Kidney (tissue), 14 donors: ENCODE data around the gene MPRIP. TPM values are rescaled to one million over a fixed set of nuclear protein-coding genes. Genes with fewer than 3 reads are reported as not detected.

Source experiments
- DNase-seq, 5 donors: peaks; one replicate each; pipeline ENCODE4 v3.0.0-alpha.2; 2013 to 2020
- FAIRE-seq: peaks from 2 replicates; lab custom pipeline; 2012; peaks lifted over from hg19 to GRCh38; lab: Jason Lieb, UNC
- H3K27ac ChIP-seq, 2 donors: one replicate each; pipeline ENCODE4 v1.7.0; 2013; ENCODE audit warnings: low read depth in 2 of 2, low read length in 2 of 2, inconsistent platforms in 1 of 2
- H3K27me3 ChIP-seq: one replicate; pipeline ENCODE4 v1.7.1; 2013; ENCODE audit warnings: low read length, inconsistent platforms; ENCODE audit not compliant: control insufficient read depth, insufficient read depth
- H3K36me3 ChIP-seq, 3 donors: one replicate each; pipeline versions ENCODE4 v1.7.0 to v1.7.1; 2013; ENCODE audit warnings: low read length in 3 of 3, control low read depth in 1 of 3, inconsistent platforms in 1 of 3; ENCODE audit not compliant: insufficient read depth in 3 of 3, control insufficient read depth in 2 of 3
- H3K4me1 ChIP-seq, 3 donors: one replicate each; pipeline versions ENCODE4 v1.7.0 to v1.7.1; 2013; ENCODE audit warnings: low read length in 3 of 3, inconsistent platforms in 1 of 3, low read depth in 1 of 3; ENCODE audit not compliant: control insufficient read depth in 2 of 3, insufficient read depth in 2 of 3
- H3K4me3 ChIP-seq, 3 donors: one replicate each; pipeline versions ENCODE4 v1.7.0 to v1.8.1; 2013; ENCODE audit warnings: low read length in 3 of 3, control low read depth in 1 of 3, inconsistent platforms in 1 of 3
- H3K9ac ChIP-seq, 3 donors: one replicate each; pipeline versions ENCODE4 v1.7.0 to v1.7.1; 2013; ENCODE audit warnings: low read length in 3 of 3, control low read depth in 1 of 3, inconsistent platforms in 1 of 3
- H3K9me3 ChIP-seq, 3 donors: one replicate each; pipeline versions ENCODE4 v1.7.0 to v1.7.1; 2013; ENCODE audit warnings: low read length in 3 of 3, control low read depth in 1 of 3, inconsistent platforms in 1 of 3; ENCODE audit not compliant: control insufficient read depth in 2 of 3, insufficient read depth in 1 of 3
- CTCF ChIP-seq: IDR thresholded peaks from 3 replicates; pipeline ENCODE4 v1.5.1; 2012; ENCODE audit warnings: mild to moderate bottlenecking, moderate library complexity, borderline replicate concordance; ENCODE audit not compliant: insufficient read depth; ENCODE audit errors: extremely low read depth
- intact Hi-C: fragments of 100-400 bp; cut with DNase I; formaldehyde crosslinking; loops from one replicate; pipeline ENCODE4 v1.11.1; 2022
- polyA plus RNA-seq: library from polyadenylated mRNA; stranded (reverse); fragments of 350-450 nt; fragmentation: Illumina TruSeq; extraction: RNeasy Lipid Tissue Mini Kit (QIAGEN cat#74804); gene quantifications from one replicate; pipeline ENCODE4 v1.2.3, GENCODE V29; 2014; ENCODE audit warnings: low read depth, low replicate concordance; ENCODE audit not compliant: insufficient read depth
- total RNA-seq: library from RNA; stranded (reverse); fragmentation: NEBNext Ultra II Directional; extraction: Animal tissue kit (Norgen Biotek cat#: 25700); gene quantifications from one replicate; pipeline ENCODE4 v1.2.1, GENCODE V29; 2021
- donor health status: control.
- donor health status: control.
- donor health status: control.
- donor health status: control.
- donor health status: control.
- donor health status: DM: yes; HTN: yes; CAD: no.
- donor health status: Normal renal cell carcinoma (clear cell type).

The MPRIP gene
- total and polyA plus RNA-seq, 2 donors from 2014 or later, result 120 to 250 TPM

GRCh38 chr17:17206913-17207335 is 164.7 kb downstream of the MPRIP start:
- H3K4me3 ChIP-seq, result no peak overlapping the region
- FAIRE-seq (no peak), DNase-seq (no peak)
- no peak for TF ChIP-seq CTCF
- H3K4me1 ChIP-seq, result peaks cover 0 to 26% (median 14%) of the 10 kb centered on the region in 3 donors
- H3K36me3 ChIP-seq, result peaks cover 0 to 6% (median 4%) of the 10 kb centered on the region in 3 donors
- no peak overlapping the region for H3K9ac ChIP-seq
- intact Hi-C loops, result no loop called here
- no peaks in the 10 kb centered on the region for H3K27me3 ChIP-seq
- H3K27ac ChIP-seq, result peak overlapping the region; percentile 90 to 91
- H3K9me3 ChIP-seq, result no peaks in the 10 kb centered on the region

- no peak for TF ChIP-seq CTCF
- H3K9ac ChIP-seq, result no peak overlapping the region
- H3K9me3 ChIP-seq, result no peaks in the 10 kb centered on the region
- no peak overlapping the region for H3K4me3 ChIP-seq
- no peaks in the 10 kb centered on the region for H3K27me3 ChIP-seq
- DNase-seq, result no peak
- intact Hi-C loops, result no loop called here
- no peak overlapping the region for H3K27ac ChIP-seq
- H3K4me1 ChIP-seq, result peaks cover 0 to 26% (median 14%) of the 10 kb centered on the region in 3 donors
- FAIRE-seq, result no peak
- peaks cover 0 to 6% (median 4%) of the 10 kb centered on the region in 3 donors for H3K36me3 ChIP-seq
Observed at GRCh38 chr17:17207998-17208397, 165.7 kb downstream of the MPRIP start.

GRCh38 chr17:17213775-17214174 is 171.5 kb downstream of the MPRIP start:
- intact Hi-C loops, result no loop called here
- H3K27me3 ChIP-seq, result no peaks in the 10 kb centered on the region
- H3K36me3 ChIP-seq, result peaks cover 0 to 51% (median 39%) of the 10 kb centered on the region in 3 donors
- no peak overlapping the region for H3K4me3 ChIP-seq
- no peak overlapping the region for H3K9ac ChIP-seq
- FAIRE-seq (no peak), DNase-seq (no peak)
- H3K4me1 ChIP-seq, result no peaks in the 10 kb centered on the region
- H3K27ac ChIP-seq, result no peak overlapping the region
- no peak for TF ChIP-seq CTCF
- no peaks in the 10 kb centered on the region for H3K9me3 ChIP-seq
